HG03442 (cell line): ENCODE results near the gene ANKRD44.
A peak's percentile ranks its signal among the peaks of the same experiment; 100 is the strongest.
"Not testable (repeated sequence)": the region's sequence is repeated elsewhere in the genome, so short reads cannot be mapped to it uniquely, and the experiment has no call there.

Experiments
- ATAC-seq: cut with Tn5 transposase; IDR thresholded peaks from one replicate; pipeline ENCODE4 v1.9.1; 2021; ENCODE audit warnings: mild to moderate bottlenecking, moderate library complexity; ENCODE audit not compliant: unreplicated experiment

The ANKRD44 gene

DNA sequence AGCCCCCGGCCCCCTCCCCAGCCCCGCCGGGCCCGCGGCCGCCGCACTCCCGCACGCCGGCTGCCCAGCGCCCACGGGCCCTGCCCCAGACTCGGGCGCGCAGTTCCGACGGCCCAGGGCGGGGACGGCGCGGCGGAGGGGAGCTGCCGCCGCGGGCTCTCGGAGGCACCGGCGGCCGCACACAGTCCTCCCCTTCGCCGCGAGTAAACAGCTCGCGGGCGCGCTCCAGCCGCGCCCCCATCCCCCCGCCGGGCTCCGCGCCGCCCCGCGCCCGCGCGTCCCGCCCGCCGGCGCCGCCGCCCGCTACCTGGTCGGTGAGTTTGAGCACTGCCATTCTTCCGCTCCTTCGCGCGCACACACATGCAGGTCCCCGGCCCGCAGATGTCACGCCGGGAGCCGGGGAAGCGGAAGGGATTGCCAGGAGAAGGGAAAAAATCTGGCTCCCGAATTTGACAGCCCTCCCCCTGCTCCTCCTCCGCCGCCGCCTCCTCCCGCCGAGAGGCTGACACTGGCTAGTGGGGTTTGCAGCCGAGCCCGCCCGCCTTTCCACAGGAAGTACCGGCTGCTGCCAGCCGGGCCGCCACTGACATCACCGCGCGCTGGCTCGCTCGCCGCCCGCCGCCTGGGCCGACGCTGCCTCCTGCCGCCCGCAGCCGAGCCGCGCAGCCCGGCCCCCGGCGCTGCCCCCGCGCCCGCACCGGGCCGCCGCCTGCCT is at the start of gene ANKRD44:
Gene ANKRD44, minus strand, starts transcription at position 510 of the 715 bp plus-strand sequence. Its CDS starts 176 bp downstream, at position 334.
- peak; percentile 60 for ATAC-seq

DNA sequence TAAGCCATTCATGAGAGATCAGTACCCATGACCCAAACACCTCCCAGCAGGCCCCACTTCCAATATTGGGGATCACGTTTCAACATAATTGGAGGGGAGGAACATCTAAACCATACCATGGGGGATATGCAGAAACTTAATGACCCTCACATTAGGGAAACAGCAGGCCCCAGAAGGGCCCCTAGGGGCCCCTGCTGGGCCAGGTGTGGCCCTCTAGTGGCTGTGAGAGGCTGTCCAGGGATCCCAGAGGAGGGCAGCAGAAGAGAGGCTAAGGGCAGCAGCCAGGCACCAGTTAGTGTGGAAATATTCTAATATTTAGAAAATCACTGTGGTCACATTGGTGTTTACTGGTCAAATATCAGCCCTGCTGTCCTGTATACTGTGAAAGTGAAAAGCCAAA is 49.3 kb upstream of the ANKRD44 start:
- ATAC-seq = no peak

DNA sequence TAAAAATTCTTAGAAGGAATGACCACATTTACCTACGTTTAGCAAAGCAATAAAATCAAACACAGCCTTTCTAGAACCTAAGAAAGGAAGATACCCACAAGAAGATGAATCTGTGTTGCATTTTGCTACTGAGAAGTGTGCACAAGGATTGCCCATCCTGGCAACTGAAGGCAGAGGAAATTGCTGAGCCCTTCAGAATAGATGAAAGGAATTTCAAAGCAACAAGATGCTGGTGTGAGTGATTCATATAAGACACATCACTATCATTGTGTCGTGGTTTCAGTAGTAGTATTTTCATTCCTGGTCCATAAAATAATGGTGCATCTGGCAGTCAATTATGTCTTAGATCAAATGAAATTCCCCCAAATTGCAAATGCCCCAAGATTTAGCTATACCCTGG is 48.4 kb upstream of the ANKRD44 start:
- ATAC-seq = no peak

DNA sequence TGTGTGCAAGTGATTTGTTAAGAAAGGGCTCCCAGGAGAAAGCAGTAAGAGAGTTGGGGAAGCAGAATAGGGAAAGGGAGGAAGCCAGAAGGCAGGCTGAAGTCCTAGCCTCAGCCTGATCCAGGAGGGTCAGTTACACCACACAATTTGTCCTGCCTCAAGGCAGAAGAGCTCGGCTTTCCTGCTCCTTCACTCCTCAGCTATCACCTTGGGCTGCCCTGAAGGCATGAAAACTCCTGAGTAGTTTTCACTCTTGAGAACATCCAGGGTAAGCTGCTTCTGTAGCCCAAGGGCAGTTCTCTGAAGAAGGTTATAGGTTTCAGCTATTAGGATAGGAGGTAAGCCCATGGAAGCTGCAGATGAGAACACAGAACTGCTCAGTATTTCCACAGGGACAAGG is 47.4 kb upstream of the ANKRD44 start:
- ATAC-seq = no peak

DNA sequence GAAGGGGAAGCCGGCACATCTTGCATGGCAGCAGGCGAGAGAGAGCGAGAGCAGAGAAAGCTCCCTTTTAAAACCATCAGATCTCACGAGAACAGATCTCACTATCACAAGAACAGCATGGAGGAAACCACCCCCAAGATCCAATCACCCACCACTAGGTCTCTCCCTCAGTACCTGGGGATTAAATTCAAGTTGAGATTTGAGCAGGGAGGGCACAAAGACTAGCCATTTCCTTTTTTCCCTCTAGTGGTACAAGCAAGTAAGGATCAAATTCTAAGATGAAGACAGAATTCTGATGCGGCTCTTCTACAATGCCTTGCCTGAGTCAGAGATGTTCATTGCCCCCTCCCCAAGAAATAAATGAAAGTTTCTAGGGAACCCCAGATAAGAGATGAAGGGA is 45.6 kb upstream of the ANKRD44 start:
- ATAC-seq = no peak

DNA sequence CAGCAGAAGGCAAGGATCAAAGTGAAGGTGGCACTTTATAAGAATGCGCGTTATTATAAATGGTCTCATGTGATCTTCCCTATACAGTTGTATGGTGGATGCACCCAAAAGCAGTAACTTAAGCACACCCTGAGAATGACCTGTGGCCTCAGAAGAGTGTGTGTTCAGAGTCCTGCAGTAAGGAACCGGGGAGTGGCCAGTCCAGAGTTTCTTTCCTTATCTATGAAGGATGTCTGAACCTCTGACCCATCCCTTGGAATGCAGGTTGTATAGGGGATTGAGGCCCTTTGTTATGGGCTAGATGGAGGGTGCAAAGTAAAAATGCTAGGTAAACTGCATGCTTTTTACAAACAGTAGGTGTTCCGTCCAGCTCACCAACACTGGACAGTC is 43.6 kb upstream of the ANKRD44 start:
- ATAC-seq = no peak

DNA sequence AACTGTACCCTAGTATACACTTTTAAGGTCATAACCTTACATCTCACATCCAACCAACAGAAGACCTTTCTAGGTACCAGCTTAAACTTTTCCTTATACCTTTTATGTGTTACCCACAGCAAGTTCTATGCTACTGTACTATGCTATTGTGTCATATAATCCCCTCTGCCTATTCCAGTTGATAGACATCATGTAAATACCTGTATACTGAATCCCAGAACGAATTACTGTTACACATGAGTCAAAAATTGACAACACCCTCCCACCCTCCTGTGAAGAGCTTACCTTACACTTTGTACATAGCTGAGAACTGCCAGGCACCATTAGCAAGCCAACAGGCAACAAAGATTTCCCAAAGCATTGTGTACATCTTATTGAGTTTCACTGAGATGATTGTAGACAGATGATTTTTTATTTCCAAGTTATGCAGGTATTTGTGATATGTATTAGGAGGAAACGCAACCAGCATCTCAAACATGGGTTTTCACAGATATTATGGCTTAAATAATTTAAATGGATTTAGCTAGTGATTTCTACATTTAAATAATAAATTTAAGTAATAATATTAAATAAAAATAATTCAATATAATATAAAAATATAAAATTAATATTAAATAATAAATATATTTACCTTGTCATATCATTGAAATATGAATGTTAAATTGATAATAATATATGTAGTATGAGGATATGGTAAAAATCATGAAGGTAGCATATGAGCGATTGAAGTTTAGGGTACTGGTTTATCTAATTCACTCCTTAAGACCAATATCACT is 43.0 kb upstream of the ANKRD44 start:
- no peak for ATAC-seq

DNA sequence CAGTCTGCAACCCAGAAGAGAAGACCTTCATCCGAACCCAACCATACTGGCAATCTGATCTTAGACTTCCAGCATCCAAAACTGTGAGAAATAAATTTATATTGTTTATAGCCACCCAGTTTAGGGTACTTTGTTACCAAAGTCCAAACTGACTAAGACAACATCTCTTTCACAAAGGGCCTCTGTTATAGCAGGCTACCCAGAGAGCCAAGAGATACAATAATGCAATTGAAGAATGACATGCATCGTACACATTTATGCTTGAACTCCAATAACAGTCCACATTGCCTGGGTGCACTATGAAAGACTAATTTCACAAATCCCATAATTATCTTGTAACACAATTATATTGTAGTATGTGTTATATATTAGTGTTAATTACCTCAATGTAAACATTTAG is 39.1 kb upstream of the ANKRD44 start:
- ATAC-seq = no peak

DNA sequence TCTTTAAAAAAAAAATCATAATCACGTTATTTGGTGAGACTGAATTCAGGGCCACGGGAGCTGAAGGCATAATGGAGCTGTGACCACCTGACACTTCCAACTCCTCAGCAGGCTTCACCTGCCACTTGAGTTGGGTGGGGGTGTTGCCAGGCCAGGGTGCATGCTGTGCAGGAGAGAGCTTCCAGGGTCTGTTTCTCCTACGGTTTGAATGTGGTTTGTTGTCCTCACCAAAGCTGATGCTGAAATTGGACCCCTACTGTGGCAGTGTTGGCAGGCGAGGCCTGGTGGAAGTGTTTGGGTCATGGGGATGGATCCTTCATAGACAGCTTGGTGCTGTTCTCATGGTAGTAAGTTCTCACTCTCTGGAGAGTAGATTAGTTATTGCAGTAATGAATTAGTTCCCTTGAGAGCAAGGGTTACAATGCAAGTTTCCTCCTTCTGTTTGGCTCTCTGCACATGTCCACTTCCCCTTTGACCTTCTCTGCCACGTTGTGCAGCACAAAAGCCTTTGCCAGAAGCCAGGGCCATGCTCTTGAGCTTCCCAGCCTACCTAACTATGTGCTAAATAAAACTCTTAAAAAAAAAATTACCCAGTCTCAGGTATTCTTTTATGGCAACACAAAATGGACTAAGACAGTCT is 38.3 kb upstream of the ANKRD44 start:
- ATAC-seq = no peak

DNA sequence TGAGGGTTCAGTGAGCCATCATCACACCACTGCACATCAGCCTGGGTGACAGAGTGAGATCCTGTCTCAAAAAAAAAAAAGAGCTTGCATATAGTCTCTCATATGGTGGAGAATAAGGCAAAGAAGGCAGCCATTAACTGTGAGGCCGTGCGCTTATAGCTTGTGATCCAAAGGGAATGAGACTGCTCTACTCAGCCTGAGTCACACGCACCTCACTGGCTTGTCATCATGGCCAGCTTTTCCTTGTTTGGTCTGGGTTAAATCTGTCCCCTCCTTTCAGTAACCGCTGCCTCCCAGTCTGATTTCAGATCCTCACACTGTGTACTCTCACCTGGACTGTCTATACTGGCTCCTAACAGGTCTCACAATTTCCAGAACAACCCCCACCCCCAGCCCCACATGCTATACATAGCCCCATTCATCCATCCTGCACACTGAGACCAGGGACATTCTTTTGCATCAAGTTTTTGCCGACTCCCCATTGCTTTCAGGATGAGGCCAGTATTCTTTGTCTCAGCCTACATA is 35.3 kb upstream of the ANKRD44 start:
- ATAC-seq = no peak

DNA sequence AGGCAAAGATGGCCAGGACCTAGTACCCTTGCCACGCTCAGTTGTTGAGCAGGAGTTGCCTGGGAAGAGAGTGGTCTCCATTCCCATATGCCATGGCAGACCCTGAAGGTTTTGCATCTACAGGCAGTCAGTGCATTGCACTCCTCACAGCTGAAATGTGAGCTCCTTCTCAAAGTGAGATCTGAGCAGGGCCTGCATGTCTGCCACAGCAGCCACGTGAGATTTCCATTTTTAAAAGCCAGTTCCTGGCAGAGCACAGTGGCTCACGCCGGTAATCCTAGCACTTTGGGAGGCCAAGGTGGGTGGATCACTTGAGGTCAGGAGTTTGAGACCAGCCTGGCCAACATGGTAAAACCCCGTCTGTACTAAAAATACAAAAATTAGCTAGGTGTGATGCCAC is 33.4 kb upstream of the ANKRD44 start:
- not testable (repeated sequence) for ATAC-seq

DNA sequence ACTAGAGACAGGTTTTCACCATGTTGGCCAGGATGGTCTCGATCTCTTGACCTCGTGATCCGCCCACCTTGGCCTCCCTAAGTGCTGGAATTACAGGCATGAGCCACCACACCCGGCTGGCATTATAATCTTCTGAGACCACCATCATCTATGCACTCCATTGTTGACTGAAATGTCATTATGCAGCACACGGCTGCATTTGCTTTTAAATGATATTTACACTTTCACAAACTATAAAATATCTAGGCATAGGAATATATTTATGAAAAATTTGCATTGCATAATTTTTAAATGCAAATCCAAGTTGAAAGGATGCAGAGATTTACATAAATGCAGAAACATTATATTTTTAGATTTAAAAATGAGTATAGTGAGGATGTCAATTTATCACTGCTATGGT is 30.0 kb upstream of the ANKRD44 start:
- no peak for ATAC-seq

DNA sequence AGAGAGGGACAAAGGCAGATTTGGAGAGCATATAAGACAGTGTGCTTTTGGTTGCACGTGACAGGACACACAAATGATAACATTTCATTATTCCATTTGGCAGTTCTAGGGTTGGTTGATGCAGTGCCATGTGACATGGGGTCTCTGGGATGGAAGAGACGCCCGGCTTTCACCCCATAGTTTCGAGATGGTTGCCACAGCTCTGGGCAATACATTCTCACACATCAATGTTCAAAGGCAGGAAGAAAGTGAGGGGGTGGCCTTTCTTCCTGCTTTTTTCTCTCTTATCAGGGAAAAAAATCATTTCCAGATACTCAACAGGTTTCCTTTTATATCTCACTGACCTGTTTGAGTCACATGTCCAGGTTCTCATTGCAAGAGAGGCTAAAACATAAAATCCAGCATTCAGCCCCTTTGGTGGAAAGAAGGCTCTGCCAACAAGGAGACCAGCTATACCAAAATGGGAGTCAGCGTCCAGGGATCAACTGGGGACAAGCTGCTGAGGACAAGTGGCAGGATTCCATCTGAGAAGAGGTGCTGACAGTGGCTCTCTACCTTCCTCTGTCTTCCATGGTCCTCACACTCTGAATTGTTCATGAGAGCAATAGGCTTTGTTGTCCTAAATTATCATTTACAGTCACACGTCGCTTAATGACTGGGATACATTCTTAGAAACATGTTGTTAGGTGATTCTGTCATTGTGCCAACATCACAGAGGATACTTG is 29.1 kb upstream of the ANKRD44 start:
- no peak for ATAC-seq

DNA sequence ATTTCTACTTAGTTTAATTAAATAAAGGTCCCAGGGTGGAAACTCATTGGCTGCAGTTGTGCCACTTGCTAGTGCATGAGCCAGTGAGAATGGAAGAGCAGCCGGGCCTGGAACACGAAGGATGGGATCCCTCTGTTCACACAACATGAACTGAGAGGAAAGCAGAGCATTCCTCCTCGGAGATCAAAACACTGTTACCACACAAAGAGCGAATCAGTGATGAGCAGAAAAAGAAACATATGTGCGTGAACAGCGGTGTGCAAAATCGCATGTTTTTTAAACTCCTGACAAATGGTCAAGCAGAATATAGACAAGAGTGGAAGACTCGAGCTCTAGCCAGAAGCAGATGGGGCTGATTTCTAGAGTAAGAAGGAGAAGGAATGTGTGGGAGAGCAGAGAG is 28.4 kb upstream of the ANKRD44 start:
- ATAC-seq = no peak

DNA sequence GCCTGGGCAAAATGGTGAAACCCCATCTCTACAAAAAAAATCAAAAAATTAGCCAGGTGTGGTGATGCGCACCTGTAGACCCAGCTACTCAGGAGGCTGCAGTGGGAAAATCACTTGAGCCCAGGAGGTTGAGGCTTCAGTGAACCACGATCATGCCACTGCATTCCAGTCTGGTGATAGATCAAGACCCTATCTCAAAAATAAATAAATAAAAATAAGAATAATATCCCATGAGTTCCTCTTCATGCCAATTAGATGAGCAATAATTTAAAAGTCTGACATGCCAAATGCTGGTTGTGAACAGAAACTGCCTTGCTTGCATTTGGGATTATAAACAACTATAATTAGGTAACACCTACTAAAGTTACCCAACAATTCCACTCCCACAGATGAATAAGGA is 22.1 kb upstream of the ANKRD44 start:
- ATAC-seq = no peak

DNA sequence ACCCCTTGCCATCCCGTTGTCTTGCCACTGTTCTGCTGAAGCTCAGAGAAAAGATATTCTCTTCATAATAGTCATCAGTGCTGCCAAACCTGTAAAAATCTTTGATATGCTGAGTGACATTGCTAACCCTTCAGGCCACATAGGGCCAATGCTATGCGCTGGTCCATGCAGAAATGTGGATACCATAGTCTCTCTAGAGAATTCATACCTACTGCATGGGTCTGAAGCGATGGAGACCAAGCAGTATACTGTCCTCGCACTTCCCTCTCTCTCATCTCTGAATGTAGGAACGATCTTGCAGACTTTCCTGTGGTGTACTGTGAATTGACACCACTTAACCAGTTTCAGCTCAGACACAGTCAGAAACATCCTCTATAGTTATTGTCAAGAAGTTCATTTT is 17.9 kb upstream of the ANKRD44 start:
- no peak for ATAC-seq

DNA sequence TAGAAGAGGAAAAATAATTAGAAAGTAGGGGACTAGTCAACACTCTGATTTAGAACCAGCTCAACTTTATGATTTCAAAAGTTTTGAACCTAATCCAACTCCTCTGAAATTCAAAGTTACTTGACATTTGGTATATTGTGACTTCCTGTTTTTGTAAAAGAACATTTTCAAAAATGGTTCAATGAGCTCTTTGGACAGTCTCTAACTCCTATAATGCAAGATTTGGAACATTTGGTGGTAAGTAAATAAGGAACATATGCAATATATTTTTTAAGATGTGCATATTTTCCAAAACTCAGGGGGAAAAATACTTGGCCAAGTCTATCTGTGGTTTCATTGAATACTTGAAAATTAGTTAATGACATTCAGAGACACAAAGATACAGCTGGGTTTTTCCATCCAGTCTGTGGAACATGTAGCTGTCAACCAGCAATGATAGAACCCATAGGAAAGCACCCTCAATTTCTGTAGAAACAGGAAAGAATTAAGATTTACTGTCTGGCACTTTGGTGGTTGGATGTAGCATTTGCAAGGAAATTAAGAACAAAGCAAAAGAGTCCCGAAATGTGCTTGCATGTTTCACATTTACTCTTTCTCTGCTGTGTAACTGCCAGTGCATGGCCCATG is 17.0 kb upstream of the ANKRD44 start:
- ATAC-seq = no peak

DNA sequence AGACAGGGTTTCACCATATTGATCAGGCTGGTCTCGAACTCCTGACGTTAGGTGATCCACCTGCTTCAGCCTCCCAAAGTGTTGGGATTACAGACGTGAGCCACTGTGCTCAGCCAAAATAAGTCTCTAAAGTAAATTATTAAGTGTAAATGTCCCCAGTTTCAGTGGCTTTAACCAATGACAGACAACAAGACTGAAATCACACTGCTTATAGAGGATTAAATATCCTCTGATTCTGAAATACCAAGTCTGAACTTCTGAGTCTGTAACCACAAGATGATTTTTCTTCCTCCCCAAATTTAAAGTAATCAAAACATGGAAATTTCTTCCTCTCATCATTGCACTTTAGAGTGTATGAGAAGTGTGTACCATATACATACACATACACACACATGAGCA is 16.5 kb upstream of the ANKRD44 start:
- ATAC-seq = no peak

DNA sequence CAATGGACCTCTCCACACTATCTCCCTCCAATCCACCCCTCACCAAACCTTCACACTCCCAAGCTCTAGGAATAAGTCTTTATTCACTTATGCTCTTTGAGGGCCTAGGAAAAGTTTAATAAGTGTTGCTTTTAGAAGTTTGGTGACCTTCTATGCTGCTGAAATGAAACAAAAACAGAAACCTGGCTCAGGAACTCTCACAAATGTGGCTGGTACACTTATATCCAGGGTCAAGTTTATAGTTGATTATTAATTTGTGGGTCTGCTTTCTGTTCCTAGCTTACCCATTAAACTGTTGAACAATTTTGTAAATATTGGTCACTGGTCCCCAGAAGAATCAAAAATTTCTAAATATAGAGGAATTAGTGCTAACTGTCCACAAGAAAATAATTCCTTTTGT is 14.2 kb upstream of the ANKRD44 start:
- peak; percentile 73 for ATAC-seq
